Dermis blood vessel endothelial cell (primary cell): ENCODE measurements around the gene DGCR8. TPM values are rescaled to one million over a fixed set of nuclear protein-coding genes. Genes with fewer than 3 reads are reported as not detected.

Source experiments
- DNase-seq: peaks from one replicate; pipeline ENCODE4 v3.0.0; 2010
- total RNA-seq: library from RNA; depleted of rRNA; stranded (reverse); fragments of >200 nt; gene quantifications from 2 replicates; pipeline ENCODE4 v1.2.3, GENCODE V29; 2014

Gene DGCR8
- total RNA-seq, 1 donor from 2014 or later, result 30.3 TPM

DNA sequence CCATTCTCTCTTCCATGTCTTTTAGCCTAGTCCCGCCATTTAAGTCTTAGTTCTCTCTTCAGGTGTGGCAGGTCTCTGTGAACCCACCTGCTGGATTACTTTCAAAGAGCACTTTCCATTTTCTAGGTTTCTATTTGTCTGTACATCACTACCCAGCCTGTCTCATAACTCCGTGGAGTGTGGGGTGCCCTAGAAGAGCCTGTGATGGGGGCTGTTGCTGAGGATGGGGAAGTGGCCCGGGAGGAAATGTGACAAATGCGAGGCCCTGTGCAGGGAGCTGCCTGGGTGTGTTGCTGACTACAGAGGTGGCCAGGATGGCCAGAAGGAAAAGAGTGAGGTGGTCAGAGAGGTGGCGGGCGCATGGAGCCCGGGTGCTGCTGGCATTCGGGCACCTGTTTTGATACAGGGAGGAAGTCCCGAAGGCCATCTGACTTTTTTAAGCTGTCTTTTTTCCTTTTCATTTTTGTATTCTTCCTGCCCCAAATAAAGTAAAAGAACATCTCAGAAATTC lies 10.7 kb downstream of the DGCR8 start:
- DNase-seq, result no peak

DNA sequence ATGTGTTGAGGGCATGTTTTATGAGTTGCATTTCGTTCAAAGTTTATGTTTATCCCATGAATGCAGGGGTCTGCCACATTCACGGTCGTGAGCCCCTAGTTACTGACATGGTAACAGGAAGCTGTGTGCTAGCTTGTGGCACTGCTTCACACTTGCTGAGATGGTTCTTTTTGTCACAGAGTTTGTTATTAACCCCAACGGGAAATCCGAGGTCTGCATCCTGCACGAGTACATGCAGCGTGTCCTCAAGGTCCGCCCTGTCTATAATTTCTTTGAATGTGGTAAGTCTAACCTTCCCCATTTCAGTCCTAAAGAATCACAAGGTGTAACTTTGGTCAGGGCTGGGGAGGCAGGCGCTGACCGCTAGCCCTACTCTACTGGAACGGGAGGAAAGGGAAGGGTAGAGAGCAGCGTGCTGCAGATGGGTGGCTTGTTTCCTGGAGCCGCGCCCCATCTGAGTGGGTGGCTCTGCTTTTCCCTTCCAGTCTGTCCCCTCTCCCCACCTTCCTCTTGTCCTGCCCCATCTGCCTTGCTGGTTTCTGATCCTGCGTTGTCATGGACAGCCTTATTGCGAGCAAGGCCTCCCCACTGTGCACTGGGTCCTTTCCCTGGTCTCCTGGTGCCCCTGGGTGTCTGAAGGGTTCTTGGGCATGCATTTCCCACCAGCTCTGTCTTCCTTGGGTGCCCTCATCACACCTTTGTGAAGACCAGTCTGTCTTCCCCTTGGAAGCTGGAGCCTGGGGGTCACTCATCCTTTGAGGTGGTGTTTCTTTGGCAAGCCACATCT lies 11.8 kb downstream of the DGCR8 start:
- DNase-seq, result no peak

- DNase-seq, result no peak
Measured at GRCh38 chr22:20092477-20092854, 12.4 kb downstream of the DGCR8 start.

GRCh38 chr22:20093418-20094196 lies 13.6 kb downstream of the DGCR8 start:
- no peak for DNase-seq

GRCh38 chr22:20094197-20094807 lies 14.3 kb downstream of the DGCR8 start:
- DNase-seq, result no peak

GRCh38 chr22:20095521-20095920 lies 15.5 kb downstream of the DGCR8 start:
- DNase-seq, result no peak

DNA sequence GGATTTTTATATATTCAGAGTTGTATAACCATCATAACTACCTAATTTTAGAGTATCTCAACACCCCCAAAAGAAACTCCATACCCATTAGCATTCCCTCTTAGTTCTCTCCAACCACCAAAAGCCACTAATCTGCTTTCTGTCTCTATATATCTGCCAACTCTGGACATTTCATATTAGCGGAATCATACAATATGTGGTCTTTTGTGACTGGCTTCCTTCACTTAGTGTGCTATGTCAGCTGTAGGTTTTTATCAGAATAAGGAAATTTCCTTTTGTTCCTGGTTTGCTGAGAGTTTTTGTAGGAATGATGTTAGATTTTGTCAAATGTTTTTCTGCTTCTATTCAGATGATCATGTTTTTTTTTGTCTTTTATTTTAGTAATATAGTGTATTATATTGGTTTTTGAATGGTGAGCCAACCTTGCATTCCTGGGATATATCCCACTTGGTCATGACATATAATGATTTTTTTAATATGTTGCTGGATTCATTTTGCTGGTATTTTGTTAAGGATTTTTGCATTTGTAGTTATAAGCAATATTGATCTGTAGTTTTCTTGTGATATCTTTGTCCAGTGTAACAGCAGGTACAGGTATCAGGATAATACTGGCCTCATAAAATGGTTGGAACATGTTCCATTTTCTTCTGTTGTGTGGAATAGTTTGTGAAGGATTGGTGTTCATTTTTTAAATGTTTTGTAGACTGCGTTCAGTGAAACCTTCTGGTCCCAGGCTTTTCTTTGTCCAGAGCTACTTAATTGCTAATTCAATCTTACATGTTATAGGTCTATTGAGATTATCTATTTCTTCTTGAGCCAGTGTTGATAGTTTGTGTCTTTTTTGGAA lies 16.8 kb downstream of the DGCR8 start:
- no peak for DNase-seq

DNA sequence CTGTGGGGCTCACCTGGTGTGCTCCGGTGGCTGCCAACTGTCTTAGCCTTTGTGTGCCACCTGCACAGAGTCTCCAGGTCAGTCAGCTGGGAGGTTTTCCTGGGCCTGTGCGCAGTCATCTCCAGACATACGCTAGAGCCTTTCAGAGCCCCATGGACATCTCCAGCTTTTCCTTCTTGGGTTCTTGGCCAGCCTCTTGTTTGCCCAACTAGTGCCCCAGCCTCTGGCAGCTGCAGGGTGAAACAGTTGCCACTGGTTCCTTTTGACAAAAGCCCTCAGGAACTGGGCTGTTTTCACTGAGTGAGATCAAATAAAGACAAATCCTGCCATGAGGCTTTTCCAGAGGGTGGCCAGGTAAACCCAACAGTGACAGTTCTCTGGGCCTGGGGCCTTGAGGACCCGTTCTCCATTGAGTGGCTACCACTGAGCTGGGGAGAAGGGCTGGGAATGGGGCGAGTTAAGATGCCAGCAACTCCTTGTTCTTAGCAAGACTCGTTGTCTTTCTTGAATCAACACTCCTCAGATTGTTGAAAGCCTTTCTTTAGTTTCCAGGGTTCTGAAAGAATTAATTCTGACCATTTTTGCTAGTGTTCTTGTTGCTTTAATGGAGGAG lies 19.2 kb downstream of the DGCR8 start:
- DNase-seq, result no peak

- no peak for DNase-seq
Measured at GRCh38 chr22:20101638-20102037, 21.6 kb downstream of the DGCR8 start.

DNA sequence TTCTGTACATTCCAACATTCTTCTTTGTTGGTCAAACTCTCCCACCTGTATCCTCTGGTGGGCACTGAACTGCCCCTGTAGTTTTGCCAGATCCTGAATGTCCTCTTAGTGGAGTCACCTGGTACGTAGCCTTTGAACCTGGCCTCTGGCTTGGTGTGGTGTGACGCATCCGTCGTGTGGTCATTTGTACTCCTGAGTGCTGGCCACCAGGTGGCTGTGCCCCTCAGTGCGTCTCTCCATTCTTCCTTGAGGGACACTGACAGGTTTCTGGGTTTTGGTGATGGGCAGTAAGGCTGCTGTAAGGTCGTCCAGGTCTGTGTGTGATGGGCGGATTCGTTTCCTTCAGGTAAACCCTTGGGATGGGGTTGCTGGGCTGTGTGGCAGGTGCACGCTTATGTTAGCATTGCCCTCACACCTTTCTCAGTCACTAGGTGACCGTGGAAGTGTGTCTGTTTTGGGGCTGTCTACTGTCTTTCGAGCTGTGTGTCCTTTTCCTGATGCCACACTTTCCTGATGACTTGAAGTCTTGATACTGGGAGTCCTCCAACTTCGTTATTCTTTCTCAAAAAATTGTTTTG lies 22.3 kb downstream of the DGCR8 start:
- no peak for DNase-seq

DNA sequence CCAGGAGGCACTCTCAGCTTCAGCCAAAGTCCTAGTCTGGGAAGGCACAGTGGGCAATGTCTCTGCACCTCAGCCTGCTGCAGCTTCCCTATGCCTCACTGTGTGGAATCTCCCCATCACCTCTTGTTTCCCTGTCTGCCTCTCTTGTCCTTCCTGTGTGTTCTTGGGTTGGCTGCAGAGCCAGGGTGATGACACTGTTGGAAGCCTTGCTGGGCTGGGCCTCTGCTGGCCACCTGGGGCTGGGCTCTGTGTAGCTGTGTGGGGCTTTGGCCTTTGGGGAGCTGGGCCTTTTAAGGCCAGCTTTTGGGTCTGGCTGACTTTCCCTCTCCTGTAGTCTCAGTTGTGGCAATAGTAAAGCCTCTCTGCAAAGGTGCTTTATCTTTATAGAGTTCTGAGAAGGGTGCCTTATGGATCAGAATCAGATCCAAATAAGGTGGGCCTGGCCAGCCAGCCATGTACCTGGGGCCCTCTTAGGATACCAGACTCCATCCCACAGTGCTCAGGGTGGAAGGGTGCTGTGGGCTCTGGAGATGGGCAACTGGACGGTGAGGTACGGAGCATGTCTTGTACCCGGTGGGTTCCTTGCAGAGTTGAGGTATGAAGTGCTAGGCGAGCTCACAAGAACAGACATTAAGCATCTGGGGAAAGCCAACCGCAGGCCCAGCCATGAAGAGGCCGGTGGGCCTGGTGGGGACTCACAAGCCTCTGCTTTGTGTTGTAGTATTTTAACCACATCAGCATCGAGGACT lies 25.6 kb downstream of the DGCR8 start:
- no peak for DNase-seq

DNA sequence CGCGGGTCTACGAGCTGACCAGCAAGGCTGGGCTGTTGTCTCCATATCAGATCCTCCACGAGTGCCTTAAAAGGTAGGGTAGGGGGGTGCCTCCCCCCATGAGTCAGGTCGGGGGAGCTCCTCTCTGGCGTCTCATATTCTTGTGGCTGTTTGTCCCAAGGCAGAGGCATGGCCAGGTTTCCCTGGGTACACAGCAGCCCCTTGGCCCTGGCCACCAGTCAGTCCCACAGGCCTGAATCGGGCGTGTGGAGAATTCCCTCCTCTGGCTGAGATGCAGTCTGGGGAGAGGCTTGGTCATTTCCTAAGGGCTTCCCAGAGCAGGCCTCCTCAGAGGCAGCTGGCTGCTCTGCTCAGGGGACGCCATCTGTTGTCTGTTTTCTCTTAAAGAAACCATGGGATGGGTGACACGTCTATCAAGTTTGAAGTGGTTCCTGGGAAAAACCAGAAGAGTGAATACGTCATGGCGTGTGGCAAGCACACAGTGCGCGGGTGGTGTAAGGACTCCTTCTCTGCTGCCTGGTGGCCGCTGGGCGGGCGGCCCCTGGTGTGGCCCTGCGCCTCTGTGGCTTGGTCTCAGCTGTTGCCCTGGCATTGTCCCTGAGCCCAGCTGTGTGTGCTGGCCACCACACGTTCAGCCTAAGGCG lies 26.3 kb downstream of the DGCR8 start:
- DNase-seq, result no peak

- DNase-seq, result no peak
Measured at GRCh38 chr22:20106849-20107237, 26.8 kb downstream of the DGCR8 start.

- no peak for DNase-seq
Measured at GRCh38 chr22:20107471-20107901, 27.4 kb downstream of the DGCR8 start.

DNA sequence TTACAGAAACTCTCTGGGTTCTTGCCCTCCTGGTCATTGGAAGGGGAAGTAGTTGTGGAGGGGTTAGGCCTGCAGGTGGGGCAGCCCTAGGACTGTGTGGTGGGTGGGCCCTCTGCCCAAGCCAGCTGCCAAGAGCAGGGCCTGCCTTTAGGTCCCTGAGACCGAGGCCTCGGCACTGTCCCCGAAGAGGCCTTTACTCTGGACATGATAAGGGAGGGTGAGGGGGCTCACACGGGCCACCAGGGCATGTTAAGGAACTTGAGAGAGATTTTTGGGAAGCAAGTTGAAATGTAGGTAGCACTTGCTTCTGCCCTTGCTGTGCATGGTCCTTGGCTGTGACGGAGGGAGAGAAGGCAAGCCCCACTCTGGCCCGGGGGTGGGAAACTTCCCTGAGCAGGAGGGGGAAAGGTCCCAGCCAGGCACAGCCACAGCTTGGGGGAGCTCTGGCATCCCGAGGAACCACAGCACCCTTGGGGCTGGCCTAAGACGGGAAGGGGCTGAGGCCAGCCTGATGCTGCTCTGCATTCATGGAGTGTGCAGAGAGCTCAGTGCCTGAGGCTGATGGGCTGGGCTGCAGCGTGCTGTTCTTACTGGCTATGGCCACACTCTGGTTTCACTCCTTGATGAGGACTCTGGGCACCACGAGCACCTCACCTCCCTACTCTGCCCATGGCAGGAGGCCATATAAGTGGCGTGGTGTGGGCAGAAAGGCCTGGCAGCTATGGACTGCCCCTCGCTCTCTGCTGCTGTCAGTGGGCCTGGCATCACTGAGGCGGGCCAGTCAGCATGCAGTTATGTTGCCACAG lies 28.1 kb downstream of the DGCR8 start:
- DNase-seq, result no peak

DNA sequence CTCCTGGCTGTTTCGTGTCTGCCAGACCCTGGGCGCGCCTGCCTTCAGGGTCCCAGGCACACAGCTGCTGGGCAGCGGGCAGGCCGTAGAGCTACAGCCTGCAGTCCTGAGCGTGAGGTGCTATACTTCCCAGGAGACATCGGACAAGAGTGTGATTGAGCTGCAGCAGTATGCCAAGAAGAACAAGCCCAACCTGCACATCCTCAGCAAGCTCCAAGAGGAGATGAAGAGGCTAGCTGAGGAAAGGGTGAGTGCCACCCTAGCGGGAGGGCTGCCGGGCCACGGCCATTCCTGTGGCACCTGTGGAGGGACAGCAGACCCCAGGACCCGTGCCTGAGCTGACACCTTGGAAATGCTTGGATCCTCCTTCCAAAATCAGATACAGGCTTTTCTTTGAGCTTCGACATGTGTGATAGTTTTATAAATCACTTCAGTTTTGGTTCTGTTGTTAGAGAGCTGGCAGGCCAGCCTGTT lies 28.8 kb downstream of the DGCR8 start:
- no peak for DNase-seq

DNA sequence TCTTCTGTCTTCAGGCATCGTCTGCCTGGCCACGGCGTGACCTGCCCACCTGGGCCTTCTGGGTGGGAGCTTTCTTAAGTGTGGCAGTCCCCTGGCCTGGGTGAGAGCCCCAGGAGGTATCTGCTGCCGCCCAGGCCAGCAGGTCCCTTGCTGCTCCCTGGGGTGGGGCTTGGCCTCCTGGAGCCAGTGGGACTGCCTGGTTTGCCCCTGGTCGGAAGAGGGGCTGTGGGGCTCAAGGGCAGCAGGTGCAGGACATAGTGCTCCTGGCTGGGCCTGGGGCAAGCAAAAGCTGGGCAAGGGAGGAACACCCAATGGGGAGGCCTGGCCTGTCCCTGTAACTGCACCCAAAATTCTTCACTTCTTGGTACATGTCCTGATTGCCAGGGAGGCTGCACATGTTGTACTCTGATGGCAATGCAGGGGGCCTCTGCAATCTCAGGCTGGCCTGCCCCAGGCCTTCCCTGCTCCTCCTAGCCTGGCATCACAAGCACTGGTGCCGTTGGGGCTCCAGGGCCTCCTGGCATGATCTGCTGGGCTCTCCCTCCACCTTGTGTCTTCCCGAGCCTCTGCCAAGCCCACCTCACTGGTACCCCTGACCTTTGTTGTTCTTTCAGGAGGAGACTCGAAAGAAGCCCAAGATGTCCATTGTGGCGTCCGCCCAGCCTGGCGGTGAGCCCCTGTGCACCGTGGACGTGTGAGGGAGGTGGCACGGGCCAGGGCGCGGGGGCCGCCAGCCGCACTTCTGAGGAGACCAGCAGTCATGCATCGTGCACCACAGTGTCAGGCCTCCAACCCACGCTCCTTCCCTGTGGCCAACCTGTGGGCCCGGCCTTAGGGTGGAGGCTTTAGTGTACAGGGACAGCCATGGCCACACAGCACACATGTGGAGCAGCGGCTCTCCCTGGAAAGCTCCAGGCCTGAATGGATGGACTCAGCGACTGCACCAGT lies 29.6 kb downstream of the DGCR8 start:
- DNase-seq, result no peak

DNA sequence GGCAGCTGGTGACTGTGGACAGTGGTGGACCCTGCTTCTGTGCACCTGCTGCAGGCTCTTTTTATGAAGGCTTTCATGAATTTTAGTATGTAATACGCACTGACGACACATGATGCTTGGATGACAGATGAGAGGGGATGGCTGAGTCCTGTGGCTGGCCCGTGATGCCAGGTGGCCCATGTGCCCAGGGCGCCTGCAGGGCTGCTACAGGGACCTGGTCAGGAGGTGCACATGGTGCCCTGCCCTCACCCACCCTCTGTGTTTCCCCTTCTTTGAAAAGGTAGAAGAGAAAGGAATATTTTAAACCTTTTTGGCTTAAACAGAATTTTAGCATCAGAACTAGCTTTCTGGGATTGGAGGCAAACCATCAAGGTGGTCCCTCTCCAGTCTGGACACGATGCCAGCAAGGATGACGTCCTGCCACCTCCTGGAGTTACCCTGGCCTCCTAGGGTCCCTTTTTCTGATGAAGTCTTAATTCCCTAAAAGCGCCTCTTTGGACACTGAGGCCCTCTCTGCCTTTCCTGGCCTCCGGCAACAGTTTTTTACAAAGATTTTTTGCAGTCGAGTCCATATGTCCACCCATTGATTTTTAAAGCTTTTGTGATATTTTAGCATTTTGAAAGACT lies 30.4 kb downstream of the DGCR8 start:
- DNase-seq, result no peak
